OCI-LY1 (cell line): Measurements from ENCODE around the gene HIC1.

Source experiments
- H2AFZ ChIP-seq: fragments of 200-600 bp; sonication (generic), shearing (Covaris generic); 2 replicates; pipeline ENCODE4 v1.6.0; 2014; ENCODE audit warnings: antibody characterized with exemption, mild to moderate bottlenecking, low read length
- H3F3A ChIP-seq: fragments of 200-600 bp; sonication (generic), shearing (Covaris generic); 2 replicates; pipeline ENCODE4 v1.6.0; 2014; ENCODE audit warnings: mild to moderate bottlenecking, antibody characterized with exemption, low read length, moderate library complexity; ENCODE audit not compliant: insufficient read depth
- H3K27ac ChIP-seq: fragments of 200-600 bp; sonication (generic); 2 replicates; pipeline ENCODE4 v1.5.1; 2014; ENCODE audit warnings: low read length, mixed run types, mild to moderate bottlenecking, low read depth; ENCODE audit not compliant: poor library complexity, severe bottlenecking
- H3K27me3 ChIP-seq: fragments of 200-600 bp; sonication (generic); 2 replicates; pipeline ENCODE4 v1.6.0; 2014; ENCODE audit warnings: antibody characterized with exemption, mild to moderate bottlenecking, low read length, moderate library complexity; ENCODE audit not compliant: insufficient read depth
- H3K36me3 ChIP-seq: fragments of 200-600 bp; sonication (generic); 2 replicates; pipeline ENCODE4 v1.6.1; 2014; ENCODE audit warnings: mild to moderate bottlenecking, antibody characterized with exemption, low read length, moderate library complexity, mixed read lengths; ENCODE audit not compliant: insufficient read depth
- H3K4me1 ChIP-seq: fragments of 200-600 bp; sonication (generic); 2 replicates; pipeline ENCODE4 v1.5.1; 2014; ENCODE audit warnings: mild to moderate bottlenecking, low read length, moderate library complexity; ENCODE audit not compliant: insufficient read depth, severe bottlenecking
- H3K4me2 ChIP-seq: fragments of 200-600 bp; sonication (generic), shearing (Covaris generic); 2 replicates; pipeline ENCODE4 v1.6.1; 2014; ENCODE audit warnings: low read length
- H3K4me3 ChIP-seq: fragments of 200-600 bp; sonication (generic); 2 replicates; pipeline ENCODE4 v1.5.1; 2014; ENCODE audit warnings: low read length, low read depth, mild to moderate bottlenecking, mixed read lengths; ENCODE audit not compliant: poor library complexity, severe bottlenecking
- H3K79me2 ChIP-seq: fragments of 200-600 bp; shearing (Covaris generic); 2 replicates; pipeline ENCODE4 v1.6.1; 2016; ENCODE audit warnings: mixed run types, low read length, mixed read lengths; ENCODE audit not compliant: insufficient read depth
- H3K9ac ChIP-seq: fragments of 200-600 bp; sonication (generic), shearing (Covaris generic); 2 replicates; pipeline ENCODE4 v1.6.1; 2014; ENCODE audit warnings: mild to moderate bottlenecking, low read length, mixed read lengths
- H3K9me2 ChIP-seq: fragments of 200-600 bp; sonication (generic), shearing (Covaris generic); 2 replicates; pipeline ENCODE4 v1.6.1; 2014; ENCODE audit warnings: low read depth, mild to moderate bottlenecking, low read length, mixed read lengths
- H3K9me3 ChIP-seq: fragments of 200-600 bp; shearing (Covaris generic); 2 replicates; pipeline ENCODE4 v1.6.1; 2014; ENCODE audit warnings: low read length, mixed read lengths
- H4K20me1 ChIP-seq: fragments of 200-600 bp; sonication (generic), shearing (Covaris generic); 2 replicates; pipeline ENCODE4 v1.6.0; 2016; ENCODE audit warnings: mild to moderate bottlenecking, low read length; ENCODE audit not compliant: insufficient read depth
- CTCF ChIP-seq: fragments of 200-600 bp; sonication (generic), shearing (Covaris generic); IDR thresholded peaks from 2 replicates; pipeline ENCODE4 v1.5.1; 2017; ENCODE audit warnings: mild to moderate bottlenecking, antibody characterized with exemption, low read length, moderate library complexity, mixed read lengths
- EZH2 ChIP-seq: fragments of 200-600 bp; sonication (generic), shearing (Covaris generic); IDR thresholded peaks from 2 replicates; pipeline ENCODE4 v1.8.0; 2017; ENCODE audit warnings: borderline replicate concordance, mixed run types, mild to moderate bottlenecking, antibody characterized with exemption, low read length, moderate library complexity, mixed read lengths

HIC1 gene

GRCh38 chr17:2077040-2077439, 22.1 kb downstream of the HIC1 start:
- H2AFZ ChIP-seq: no peak overlapping the region
- H3F3A ChIP-seq: no peaks in the 10 kb centered on the region
- no peaks in the 10 kb centered on the region for H3K27me3 ChIP-seq
- H3K27ac ChIP-seq: no peak overlapping the region
- TF ChIP-seq CTCF (no peak), EZH2 (no peak)
- H3K9ac ChIP-seq: no peak overlapping the region
- no peaks in the 10 kb centered on the region for H3K4me1 ChIP-seq
- H3K4me2 ChIP-seq: no peak overlapping the region
- no peaks in the 10 kb centered on the region for H3K9me2 ChIP-seq
- H3K9me3 ChIP-seq: no peaks in the 10 kb centered on the region
- no peaks in the 10 kb centered on the region for H4K20me1 ChIP-seq
- no peak overlapping the region for H3K4me3 ChIP-seq
- H3K36me3 ChIP-seq: peaks cover 18% of the 10 kb centered on the region; the same call in 1 of the 2 replicates
- H3K79me2 ChIP-seq: no peaks in the 10 kb centered on the region

- H4K20me1 ChIP-seq: no peaks in the 10 kb centered on the region
These were observed 26.7 kb downstream of the HIC1 start for GRCh38 chr17:2081564-2081963.

GRCh38 chr17:2082003-2082781, 27.3 kb downstream of the HIC1 start:
- H3K9ac ChIP-seq: no peak overlapping the region
- TF ChIP-seq CTCF (no peak), EZH2 (no peak)

More at GRCh38 chr17:2081564-2081963, 26.7 kb downstream of the HIC1 start:
- H3F3A ChIP-seq: no peaks in the 10 kb centered on the region
- no peak overlapping the region for H3K27ac ChIP-seq
- no peak overlapping the region for H3K9ac ChIP-seq
- no peak overlapping the region for H2AFZ ChIP-seq
- no peak overlapping the region for H3K4me3 ChIP-seq
- peaks cover 4% of the 10 kb centered on the region for H3K4me1 ChIP-seq
- H3K9me2 ChIP-seq: no peaks in the 10 kb centered on the region
- TF ChIP-seq EZH2 (no peak), CTCF (no peak)
- H3K79me2 ChIP-seq: no peaks in the 10 kb centered on the region
- peaks cover 20% of the 10 kb centered on the region; the same call in 1 of the 2 replicates for H3K36me3 ChIP-seq
- no peaks in the 10 kb centered on the region for H3K27me3 ChIP-seq
- H3K4me2 ChIP-seq: no peak overlapping the region
- H3K9me3 ChIP-seq: no peaks in the 10 kb centered on the region

More at GRCh38 chr17:2082003-2082781, 27.3 kb downstream of the HIC1 start:
- Histone ChIP-seq H3K9me2 (no peaks in the 10 kb centered on the region), H3F3A (no peaks in the 10 kb centered on the region), H3K36me3 (peaks cover 15% of the 10 kb centered on the region; the same call in 1 of the 2 replicates), H3K4me3 (no peak overlapping the region), H3K4me1 (peaks cover 10% of the 10 kb centered on the region), H3K9me3 (no peaks in the 10 kb centered on the region), H2AFZ (no peak overlapping the region), H3K27me3 (no peaks in the 10 kb centered on the region), H4K20me1 (no peaks in the 10 kb centered on the region), H3K79me2 (no peaks in the 10 kb centered on the region), H3K27ac (no peak overlapping the region), H3K4me2 (no peak overlapping the region)
